ENCODE results near the gene MRPL47.
"Not testable (repeated sequence)": the region's sequence is repeated elsewhere in the genome, so short reads cannot be mapped to it uniquely, and the experiment has no call there.

The MRPL47 gene
- 24.4 to 35.0 reads per million in 2 donors for total RNA-seq

- DNase-seq = peak; percentile 88
Observed at GRCh38 chr3:179604321-179605078, at the start of gene MRPL47, which contains the start of gene NDUFB5. Gene MRPL47, minus strand, starts transcription at chr3:179604638. Its CDS starts 14 bp downstream, at chr3:179604624. Gene NDUFB5, plus strand, starts transcription at chr3:179604794. Its CDS starts 22 bp downstream, at chr3:179604816.

DNA sequence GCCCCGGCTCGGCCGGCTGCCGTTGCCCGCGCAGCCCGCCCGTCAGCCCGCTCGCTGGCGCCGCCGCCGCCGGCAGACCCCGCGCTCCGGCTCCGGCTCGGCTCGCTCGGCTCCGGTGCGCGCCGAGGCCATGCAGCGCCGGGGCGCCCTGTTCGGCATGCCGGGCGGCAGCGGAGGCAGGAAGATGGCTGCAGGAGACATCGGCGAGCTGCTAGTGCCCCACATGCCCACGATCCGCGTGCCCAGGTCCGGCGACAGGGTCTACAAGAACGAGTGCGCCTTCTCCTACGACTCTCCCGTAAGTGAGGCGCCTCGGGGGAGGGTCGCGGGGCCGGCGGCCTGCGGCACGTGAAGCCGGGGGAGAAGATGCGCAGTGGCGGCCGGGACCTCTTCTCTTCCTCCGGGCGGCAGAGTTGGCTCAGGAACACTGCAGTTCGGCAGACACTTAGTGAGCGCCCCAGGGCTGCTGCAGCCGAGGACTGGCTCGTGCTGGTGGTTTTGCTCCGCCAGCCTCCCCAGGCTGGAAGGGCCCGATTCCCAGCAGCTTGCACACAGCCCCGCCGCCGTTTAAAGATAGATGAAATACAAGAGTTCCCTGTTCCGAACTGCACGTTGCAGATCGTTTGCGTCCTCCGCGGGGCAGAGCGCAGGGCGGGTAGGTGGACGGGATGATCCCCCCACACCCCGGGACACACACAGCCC is 48.8 kb upstream of the MRPL47 start:
- peak; percentile 37 for DNase-seq

GRCh38 chr3:179652447-179653095 is 48.1 kb upstream of the MRPL47 start, which contains the start of gene USP13:
Gene USP13, plus strand, starts transcription at chr3:179653040. Its CDS starts 186 bp downstream, at chr3:179653226.
- peak; percentile 48 for DNase-seq

DNA sequence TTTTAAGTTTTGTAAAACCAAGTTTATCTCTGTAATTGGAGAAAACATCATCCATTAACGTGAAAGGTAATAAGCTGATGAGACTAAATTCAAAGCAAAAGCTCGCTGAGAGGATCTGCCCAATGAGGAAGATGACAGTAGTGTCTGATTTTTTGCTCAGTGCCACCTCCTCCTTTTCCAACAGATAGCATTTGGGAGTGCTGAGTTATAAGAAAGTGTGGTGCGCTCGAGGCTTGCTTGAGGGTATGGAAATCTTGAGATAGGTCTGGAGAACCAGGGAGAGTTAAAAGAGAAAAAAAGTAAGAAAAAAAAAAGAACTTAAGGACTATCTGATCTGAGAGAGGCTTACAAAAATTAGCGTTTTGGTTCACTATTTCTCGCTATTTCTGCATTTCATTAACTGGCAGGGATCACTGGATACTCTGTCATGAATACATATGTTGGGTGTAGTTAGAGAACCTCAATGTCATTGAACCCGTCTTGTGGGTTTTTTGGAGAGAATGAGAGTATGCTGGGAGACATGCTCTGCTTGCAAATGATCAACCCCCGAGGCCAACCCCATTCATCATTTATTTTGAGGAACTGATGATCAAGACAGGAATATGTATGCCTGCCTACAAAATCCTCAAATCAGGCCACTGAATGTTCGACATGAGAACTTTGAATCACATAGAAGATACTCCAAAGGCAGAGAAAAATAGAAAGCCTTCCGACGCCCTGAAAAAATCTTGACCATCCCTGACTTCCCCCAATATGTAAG is 47.4 kb upstream of the MRPL47 start:
- no peak for DNase-seq

GRCh38 chr3:179646177-179646576 is 41.7 kb upstream of the MRPL47 start:
- no peak for DNase-seq

- DNase-seq = not testable (repeated sequence)
Observed at GRCh38 chr3:179643837-179644236, 39.4 kb upstream of the MRPL47 start.

DNA sequence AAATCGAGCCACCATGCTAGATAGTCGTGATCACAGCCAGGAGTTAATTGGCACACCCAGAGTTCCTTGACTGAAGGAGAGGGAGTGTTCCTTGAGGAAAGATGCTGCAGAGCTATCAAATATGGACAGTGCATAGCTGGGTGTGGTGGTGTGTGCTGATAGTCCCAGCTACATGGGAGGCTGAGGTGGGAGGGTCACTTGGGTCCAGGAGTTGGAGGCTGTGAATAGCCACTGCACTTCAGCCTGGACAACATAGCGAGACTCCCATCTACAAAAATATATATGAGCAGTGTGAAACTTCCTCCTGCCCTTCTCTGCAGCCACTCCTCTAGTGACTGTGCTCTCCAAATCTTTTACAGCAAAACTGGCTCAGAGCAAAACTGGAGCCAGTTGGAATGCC is 38.4 kb upstream of the MRPL47 start:
- no peak for DNase-seq

DNA sequence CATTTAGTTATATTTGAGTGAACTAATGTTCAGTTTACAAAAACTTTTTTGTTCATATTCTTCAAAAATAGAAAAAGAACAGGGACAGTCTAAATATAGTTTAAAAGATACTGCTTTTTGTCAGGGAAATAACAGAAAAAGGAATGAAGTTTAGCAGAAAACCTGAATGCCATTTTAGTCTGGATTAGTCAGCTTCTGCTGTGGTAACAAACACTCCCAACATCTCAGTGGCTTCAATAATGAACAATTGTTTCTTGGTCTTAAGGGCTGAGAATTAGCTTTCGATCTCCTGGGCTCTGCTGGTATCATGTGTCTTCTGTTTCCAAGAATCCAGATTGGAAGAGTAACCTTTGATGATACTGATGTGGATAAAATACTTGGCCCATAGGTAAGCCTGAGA is 36.0 kb upstream of the MRPL47 start:
- no peak for DNase-seq

- no peak for DNase-seq
Observed at GRCh38 chr3:179630753-179631451, 26.5 kb upstream of the MRPL47 start.

DNA sequence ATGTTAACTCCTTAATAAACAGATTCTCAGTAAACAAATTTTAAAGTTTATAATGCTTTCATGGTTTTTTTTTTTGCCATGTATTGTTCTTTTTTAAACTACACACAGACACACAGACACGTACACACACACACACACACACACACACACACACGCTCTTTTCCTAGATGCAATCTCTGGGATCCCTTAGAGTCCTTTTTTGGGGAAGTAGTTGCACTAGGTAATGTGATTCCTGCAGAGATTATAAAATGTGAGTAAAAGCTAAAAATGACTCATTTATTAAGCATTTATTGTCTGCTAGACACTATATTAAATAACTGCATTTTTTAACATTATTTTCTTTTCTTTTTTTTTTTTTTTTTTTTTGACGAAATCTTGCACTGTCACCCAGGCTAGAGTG is 20.0 kb upstream of the MRPL47 start:
- no peak for DNase-seq

DNA sequence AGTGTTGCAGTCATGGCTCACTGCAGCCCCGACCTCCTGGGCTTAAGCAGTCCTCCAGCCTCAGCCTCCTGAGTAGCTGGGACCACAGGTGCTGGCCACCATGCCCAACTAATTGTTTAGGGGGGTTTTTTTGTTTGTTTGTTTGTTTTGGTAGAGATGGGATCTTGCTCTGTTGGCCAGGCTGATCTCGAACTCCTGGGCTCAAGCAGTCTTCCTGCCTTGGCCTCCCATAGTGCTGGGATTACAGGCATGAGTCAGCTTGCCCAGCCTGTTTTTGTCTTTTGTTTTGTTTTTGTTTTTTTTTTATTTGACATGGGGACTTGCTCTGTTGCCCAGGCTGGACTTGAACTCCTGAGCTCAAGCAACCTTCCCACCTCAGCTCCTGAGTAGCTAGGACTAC is 17.6 kb upstream of the MRPL47 start:
- no peak for DNase-seq

DNA sequence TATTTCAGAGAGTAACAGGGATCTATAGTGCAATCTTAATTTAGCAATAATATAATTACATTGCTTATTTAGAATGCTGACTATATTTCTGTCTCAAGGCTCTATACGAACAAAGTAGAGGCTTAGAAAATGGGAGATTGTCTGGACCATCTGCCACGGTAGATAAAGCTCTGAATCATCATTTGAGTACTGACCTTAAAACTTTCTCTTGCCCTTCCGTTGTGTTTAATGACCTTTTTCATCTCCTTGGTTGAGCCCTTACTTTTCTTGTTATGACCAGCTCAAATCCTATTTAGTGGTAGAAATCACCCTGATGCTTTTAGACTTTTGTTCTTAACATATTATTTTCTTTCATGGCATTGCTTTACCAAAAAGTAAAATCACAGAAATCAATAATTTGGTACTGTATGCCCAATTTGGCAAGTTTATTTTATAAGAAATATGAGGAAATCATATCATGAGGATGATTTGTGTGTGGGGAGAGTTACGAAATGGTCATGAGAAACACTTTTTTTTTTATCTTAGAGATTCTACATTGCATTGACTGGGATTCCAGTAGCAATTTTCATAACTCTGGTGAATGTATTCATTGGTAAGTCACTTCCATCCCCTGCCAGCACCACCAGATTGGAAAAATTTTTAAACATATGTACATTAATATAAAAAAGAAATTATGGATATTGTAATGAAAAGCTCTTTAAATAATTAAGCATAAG is 11.2 kb upstream of the MRPL47 start:
- no peak for DNase-seq

DNA sequence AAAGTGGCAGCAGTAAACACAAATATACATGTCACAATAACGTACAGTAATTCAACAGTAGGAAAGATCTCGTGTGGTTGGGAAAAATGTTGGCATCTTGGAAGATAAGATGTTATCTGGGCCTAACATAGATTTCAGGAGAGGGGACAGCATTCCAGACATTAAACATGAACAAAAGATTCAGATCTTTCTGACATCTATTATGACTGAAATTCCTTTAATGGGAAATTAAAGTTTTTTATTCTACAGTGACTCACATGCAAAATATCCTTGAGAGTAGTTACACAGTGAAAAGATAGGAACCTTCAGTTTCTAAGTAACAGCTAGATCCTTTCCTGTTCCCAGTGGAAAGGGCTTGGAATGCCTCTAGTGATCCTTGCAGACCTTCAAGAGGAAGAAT is 9.4 kb upstream of the MRPL47 start:
- DNase-seq = no peak

DNA sequence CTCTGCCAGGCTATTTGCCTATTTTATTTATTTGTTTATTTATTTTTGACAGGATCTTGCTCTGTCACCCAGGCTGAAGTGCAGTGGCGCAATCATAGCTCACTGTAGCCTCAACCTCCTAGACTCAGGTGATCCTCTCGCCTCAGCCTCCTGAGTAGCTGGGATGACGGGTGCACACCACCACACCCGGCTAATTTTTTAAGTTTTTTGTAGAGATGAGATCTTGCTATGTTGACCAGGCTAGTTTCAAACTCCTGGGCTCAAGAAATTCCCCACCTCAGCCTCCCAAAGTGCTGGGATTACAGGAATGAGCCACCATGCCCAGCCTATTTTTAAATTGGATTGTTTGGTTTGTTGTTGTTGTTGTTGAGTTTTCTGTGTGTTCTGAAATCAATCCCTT is 5.6 kb upstream of the MRPL47 start:
- DNase-seq = no peak

GRCh38 chr3:179608931-179609720 is 4.7 kb upstream of the MRPL47 start:
- no peak for DNase-seq

DNA sequence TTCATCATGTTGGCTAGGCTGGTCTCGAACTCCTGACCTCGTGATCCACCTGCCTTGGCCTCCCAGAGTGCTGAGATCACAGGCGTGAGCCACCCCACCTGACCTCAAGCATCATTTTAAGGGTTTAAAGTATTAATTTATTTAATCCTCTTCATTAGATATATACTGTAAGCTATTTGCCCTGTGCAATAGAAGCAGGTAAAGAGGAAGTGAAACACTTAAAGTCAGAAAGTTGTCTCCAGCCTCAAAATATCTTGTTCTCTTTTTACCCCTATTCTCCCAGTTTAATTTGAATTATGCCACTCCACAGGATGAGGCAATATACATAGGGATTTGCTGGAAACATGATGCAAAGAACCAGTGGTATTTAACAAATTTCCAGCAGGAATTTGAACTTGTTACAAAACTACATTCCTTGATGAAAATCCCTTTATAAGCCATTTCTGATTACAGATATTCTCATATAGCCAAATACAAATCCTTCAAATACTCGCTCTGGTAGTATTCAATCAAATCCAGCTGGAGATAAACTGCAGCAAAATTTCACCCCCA is 2.2 kb upstream of the MRPL47 start:
- no peak for DNase-seq

DNA sequence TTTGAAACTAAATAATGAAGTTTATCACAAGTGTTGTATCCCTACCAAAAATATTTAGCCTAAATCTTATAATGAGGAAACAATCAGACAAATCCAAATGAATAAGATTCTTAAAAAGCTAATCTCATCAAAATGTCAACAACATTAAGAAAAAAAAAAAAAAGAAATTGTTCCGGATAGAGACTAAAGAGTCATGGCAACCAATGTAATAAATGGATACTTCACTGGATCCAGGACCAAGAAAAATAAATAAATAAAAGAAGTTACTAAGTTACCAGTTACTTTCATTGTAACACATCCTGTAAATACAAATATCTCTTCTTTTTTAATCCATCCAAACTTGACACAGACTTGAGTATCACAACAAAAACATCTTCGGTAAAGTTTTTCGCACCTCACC is 607 bp downstream of the MRPL47 start:
- no peak for DNase-seq

GRCh38 chr3:179603321-179603720 is 1.1 kb downstream of the MRPL47 start:
- DNase-seq = no peak

GRCh38 chr3:179599531-179599930 is 4.9 kb downstream of the MRPL47 start:
- no peak for DNase-seq

DNA sequence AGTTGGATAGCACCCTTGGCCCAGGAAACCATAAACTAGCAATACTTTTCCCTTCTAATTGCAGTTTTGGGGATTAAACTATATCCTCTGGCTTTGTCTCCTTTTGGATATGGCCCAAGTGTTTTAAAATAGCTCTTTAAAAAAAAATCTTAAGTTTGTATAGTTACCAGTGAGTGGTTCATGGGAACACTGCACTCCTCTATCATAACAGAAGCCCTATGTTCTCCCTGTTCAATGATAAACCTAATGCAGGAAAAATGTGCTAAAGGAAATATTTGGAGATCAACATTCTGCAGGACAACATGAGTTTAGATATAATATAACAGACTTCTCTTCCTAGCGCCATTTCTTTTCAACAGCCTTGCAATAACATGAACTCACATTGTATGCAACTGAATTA is 13.1 kb downstream of the MRPL47 start:
- no peak for DNase-seq

All from T-helper 9 cell (primary cell).